ENCODE data around the gene ARL15.

Gene ARL15

GRCh38 chr5:54030981-54031380, 279.4 kb downstream of the ARL15 start:
- no peak for DNase-seq (ENCODE audit: low read depth)
- TF ChIP-seq CTCF (IDR thresholded peaks at IDR 0.05; ENCODE audit: low read length, missing control alignments), result no peak
- H3K4me3 ChIP-seq (replicated peaks; ENCODE audit: low read depth, low read length), result no peak overlapping the region

GRCh38 chr5:54024466-54024865, 285.9 kb downstream of the ARL15 start:
- no peak for TF ChIP-seq CTCF (IDR thresholded peaks at IDR 0.05; ENCODE audit: low read length, missing control alignments)
- H3K4me3 ChIP-seq (replicated peaks; ENCODE audit: low read depth, low read length), result no peak overlapping the region
- DNase-seq (ENCODE audit: low read depth), result peak; percentile 75

GRCh38 chr5:54022223-54022622, 288.1 kb downstream of the ARL15 start:
- TF ChIP-seq CTCF (IDR thresholded peaks at IDR 0.05; ENCODE audit: low read length, missing control alignments), result no peak
- DNase-seq (ENCODE audit: low read depth), result no peak
- no peak overlapping the region for H3K4me3 ChIP-seq (replicated peaks; ENCODE audit: low read depth, low read length)

- peak; percentile 61 for DNase-seq (ENCODE audit: low read depth)
- no peak for TF ChIP-seq CTCF (IDR thresholded peaks at IDR 0.05; ENCODE audit: low read length, missing control alignments)
- H3K4me3 ChIP-seq (replicated peaks; ENCODE audit: low read depth, low read length), result no peak overlapping the region
Measured at GRCh38 chr5:54021431-54022164, 288.8 kb downstream of the ARL15 start.

- TF ChIP-seq CTCF (IDR thresholded peaks at IDR 0.05; ENCODE audit: low read length, missing control alignments), result no peak
- H3K4me3 ChIP-seq (replicated peaks; ENCODE audit: low read depth, low read length), result no peak overlapping the region
- DNase-seq (ENCODE audit: low read depth), result no peak
Measured at GRCh38 chr5:54018438-54018837, 291.9 kb downstream of the ARL15 start.

GRCh38 chr5:54017580-54017979, 292.8 kb downstream of the ARL15 start:
- no peak for TF ChIP-seq CTCF (IDR thresholded peaks at IDR 0.05; ENCODE audit: low read length, missing control alignments)
- no peak for DNase-seq (ENCODE audit: low read depth)
- H3K4me3 ChIP-seq (replicated peaks; ENCODE audit: low read depth, low read length), result no peak overlapping the region

All from fibroblast of pulmonary artery (primary cell).